HG03469 (cell line): ENCODE measurements around the gene C22orf15.

Experiments
- ATAC-seq: cut with Tn5 transposase; IDR thresholded peaks from one replicate; pipeline ENCODE4 v1.9.1; 2021; ENCODE audit warnings: mild to moderate bottlenecking, moderate library complexity, moderate number of reproducible peaks; ENCODE audit not compliant: unreplicated experiment

C22orf15 gene

DNA sequence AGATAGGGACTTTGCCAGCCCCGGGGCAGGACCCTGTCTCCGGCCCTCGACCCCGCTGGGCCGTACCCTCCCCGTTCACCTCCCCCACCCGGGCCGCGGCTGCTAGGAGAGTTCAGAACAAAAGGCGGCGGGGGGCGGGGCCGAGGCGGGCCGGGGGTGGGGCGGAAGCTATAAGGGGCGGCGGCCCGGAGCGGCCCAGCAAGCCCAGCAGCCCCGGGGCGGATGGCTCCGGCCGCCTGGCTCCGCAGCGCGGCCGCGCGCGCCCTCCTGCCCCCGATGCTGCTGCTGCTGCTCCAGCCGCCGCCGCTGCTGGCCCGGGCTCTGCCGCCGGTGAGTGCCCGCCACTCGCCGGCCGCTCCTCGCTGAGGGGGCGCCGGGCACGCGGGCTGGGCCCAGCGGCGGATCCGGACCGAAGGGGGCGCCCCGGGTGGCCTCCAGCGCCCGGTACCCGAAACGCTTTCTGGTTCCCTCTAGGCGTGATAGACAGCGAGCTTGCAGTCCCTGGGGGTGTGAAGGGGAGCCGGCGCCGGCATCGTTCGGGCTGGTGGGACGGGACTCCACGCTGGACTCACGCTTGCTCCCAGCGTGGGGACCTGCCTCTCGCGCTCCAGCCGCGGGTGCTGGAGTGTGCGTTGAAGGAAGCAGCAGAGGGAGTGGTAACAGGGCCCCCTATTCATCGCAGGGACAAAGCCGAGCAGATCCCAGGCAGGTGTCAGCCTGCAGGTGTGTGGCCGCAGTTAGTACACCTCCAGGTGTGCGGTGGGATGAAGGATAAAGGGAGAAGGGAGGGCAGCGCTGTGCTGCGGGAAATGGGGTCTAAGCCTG is 10.1 kb downstream of the C22orf15 start, which contains the start of gene MMP11:
MMP11 (plus strand) TSS at position 201 of the 825 bp plus-strand sequence; CDS start at position 223, 22 bp downstream.
- ATAC-seq = no peak

DNA sequence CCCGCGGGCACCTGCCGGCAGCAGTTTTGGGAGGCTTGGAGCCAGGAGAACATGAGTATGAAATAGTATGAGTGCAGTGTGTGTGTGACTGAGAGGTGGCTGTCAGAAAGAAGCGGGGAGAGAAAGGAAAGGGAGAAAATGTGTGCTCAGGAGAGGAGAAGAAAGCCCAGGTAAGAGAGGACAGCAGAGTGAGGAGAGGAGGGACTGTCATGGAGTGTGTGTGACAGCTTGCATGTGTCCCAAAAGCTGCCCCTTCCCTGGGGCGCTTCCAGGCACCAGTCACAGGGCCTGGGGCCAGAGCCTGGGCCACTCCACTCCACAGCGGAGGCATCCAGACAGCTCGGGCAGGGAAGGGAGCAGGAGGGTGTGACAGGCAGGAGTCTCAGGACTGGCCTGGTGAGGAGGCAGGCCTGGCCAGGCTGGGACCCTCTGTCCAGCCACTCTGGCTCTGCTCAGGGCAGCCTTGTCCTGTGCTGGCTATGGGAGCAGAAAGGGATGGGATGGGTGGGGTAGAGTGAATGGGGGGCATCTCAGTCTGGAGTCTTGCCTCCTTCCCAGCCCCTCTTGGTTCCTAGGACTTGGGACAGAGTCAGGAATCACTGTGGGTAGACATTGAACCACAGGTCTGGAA is 10.8 kb downstream of the C22orf15 start:
- ATAC-seq = no peak

DNA sequence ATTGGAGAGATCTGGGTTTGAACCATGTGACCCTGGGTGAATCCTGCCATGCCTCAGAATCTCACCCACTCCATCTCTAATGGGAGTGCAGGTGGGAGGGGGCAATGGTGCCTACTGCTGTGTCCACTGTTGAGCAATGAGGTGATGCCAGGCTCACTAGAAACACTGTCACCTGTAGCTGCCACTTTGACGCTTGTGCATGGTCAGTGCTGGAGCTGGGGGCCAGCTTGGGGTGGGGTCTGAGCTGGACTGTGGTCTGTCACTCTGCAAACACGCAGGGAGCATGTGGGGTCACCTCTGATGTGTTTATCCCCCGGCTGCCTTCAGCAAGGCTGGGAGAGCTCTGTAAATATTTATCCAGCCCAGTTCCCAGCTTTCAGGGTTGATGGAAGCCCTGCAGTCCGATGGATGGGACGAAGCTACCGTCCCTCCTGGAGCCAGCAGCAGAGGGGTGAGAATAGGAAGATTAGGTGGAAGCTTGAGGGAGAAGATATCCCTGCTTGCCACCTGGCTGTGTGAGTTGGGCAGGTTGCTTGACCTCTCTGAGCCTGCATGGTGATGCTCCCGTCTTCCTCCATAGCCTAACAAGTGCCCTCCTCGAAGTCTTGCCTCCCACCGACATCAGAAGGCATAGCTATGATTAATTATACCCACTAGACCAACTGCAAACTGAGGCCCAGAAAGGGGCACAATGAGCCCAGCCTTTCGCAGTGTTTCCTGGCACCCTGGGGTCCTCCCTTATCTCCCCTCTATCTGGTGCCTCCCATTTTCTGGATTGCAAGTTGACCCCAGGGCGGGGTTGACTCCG is 11.5 kb downstream of the C22orf15 start:
- ATAC-seq = no peak

DNA sequence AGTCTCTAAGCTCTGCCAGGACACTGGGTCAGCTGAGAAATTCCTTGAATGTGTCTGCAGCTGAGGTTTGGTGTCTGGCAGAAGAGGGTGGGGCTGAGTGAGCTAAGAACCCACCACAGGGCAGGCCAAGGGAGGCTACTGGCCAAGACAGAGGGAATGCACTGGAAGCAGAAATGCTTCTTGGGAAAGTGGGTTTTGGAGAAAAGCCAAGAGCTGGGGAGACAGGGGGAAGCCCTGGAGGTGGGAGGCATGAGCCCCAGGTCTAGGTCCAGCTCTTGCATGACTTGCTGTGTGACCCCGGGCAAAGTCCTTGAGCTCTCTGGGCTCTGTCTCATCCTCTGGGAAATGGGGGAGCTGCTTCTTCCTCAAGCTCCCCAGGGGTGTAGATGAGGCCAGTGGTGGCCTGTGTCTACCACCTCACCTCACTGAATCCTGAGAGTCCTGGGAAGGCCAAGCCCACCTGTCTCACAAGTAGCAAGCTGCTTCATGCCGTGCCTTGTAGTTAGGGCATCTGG is 12.2 kb downstream of the C22orf15 start:
- ATAC-seq = no peak

DNA sequence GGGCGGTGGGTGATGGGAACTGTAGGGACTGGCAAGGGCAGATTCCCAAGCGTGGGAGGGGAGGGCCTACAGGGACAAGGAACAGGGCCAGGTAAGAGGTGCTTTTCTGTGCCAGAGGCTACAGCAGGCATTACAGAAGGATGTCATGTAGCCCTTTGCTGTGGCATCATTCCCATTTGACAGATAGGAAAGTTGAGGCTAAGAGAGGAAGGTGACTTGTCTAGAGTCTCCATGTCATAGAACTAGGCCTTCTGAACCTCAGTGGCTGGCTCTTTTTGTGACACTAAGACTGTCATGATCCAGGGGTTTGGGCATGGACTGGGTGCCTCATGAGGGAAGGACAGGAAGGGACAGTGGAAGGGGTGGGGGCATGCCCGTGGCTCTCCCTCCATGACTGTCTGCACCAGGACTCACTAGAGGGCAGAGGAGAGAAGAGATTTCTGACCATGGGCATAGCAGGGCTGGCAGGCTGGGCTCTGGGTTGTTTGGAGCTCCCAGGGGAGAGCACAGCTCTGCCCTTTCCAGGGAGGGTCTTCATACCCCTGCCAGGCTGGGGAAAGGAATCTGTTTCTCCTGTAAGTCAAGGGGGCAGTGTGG is 13.1 kb downstream of the C22orf15 start:
- ATAC-seq = no peak

DNA sequence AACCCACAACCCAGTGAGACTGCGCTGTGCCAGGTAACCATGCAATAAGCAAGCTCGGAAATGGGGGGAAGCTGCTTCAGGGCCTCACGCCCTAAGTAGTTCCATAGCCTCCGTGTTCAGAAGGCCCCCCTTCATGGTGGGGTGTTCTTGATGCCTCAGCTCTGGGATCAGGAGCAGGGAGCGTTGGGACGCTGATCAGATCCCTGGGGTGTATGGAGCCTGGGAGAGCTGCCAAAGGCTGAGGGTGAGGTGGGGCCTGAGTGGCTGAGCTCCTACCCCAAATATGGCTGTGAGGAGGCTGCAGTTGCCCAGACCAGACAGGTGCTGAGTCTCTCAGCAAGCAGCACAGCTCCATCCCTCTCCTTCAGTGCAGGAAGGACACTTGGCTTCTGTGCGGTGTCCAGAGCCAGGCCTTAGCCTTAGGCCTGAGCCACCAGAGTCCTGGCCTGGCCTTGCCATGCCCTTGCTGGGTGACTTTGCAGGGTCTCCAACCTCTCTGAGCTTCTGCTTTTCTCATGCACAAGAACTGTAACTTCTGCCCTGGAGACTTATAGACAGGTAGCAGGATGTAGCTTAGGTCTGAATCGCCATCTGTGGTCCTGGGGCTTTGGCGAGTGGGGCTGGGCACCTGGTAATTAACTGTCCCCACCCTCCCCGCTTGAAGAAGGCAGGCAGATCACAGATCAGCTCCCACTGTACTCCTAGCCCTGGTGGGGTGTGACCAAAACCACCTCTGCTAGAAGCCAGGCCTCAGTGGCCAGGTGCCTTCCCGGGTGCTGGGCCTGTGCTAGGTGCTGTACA is 15.2 kb downstream of the C22orf15 start:
- ATAC-seq = no peak

DNA sequence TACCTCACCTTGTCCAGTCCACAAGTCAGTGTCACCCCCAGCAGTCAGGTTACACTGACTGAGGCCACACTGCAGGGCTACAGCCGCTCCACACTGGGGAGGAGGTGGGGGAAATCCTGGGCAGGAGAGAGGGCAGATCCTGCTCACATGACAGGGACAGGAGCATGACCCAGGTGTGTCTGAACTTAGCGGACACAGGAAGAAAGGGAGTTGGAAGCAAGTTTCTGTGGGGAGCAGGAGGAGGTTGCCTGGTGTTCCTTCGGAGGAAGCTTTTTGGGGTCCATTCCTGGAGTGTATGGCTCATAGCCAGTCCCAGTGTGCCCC is 15.7 kb downstream of the C22orf15 start:
- no peak for ATAC-seq

DNA sequence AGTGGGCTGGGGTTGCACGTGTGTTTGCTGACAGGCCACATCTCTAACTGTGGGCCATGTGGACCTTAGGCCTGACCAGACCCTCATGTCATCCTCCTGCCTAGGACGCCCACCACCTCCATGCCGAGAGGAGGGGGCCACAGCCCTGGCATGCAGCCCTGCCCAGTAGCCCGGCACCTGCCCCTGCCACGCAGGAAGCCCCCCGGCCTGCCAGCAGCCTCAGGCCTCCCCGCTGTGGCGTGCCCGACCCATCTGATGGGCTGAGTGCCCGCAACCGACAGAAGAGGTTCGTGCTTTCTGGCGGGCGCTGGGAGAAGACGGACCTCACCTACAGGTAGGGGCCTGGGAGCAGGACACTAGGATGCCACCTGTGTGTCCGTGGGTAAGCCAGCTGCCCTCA is 16.3 kb downstream of the C22orf15 start:
- no peak for ATAC-seq

DNA sequence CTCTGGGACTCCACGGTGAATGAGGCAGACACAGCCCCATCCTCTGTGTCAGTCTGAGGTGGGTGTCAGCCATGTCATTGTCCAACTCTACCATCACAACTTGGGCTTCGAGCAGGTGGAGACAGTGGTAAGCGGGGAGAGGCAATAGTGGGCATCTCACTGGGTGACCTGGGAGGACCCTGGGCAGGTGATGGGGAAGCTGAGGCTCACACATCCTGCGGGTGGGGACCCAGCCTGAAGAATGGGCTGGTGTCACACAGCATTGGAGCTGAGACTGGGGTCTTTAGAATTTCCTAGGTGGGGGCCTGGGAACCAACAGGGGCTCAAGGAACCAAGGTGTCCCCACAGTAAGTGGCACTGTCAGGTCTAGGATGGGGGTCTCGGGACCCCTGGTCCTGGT is 16.9 kb downstream of the C22orf15 start:
- ATAC-seq = no peak

DNA sequence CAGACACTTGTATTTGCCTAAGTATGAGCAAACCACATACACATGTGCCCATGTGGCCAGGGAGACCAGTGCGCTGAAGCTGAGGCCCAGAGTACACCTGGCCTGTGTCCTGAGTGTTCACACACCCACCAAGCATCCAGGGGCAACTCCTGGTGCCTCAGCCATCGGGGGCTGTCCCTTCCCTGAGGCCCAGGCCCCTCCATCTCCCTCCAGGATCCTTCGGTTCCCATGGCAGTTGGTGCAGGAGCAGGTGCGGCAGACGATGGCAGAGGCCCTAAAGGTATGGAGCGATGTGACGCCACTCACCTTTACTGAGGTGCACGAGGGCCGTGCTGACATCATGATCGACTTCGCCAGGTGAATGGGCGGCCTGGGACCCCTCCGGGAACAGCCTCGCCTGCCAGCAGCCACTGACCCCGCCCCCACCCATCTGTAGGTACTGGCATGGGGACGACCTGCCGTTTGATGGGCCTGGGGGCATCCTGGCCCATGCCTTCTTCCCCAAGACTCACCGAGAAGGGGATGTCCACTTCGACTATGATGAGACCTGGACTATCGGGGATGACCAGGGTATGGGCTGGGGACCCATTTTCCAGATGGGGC is 17.5 kb downstream of the C22orf15 start:
- no peak for ATAC-seq

DNA sequence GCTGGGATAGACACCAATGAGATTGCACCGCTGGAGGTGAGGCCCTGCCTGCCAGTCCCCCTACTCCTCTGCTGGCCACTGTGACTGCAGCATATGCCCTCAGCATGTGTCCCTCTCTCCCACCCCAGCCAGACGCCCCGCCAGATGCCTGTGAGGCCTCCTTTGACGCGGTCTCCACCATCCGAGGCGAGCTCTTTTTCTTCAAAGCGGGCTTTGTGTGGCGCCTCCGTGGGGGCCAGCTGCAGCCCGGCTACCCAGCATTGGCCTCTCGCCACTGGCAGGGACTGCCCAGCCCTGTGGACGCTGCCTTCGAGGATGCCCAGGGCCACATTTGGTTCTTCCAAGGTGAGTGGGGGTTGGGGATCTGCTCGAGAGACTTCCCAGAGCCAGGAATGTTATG is 18.3 kb downstream of the C22orf15 start:
- ATAC-seq = no peak

DNA sequence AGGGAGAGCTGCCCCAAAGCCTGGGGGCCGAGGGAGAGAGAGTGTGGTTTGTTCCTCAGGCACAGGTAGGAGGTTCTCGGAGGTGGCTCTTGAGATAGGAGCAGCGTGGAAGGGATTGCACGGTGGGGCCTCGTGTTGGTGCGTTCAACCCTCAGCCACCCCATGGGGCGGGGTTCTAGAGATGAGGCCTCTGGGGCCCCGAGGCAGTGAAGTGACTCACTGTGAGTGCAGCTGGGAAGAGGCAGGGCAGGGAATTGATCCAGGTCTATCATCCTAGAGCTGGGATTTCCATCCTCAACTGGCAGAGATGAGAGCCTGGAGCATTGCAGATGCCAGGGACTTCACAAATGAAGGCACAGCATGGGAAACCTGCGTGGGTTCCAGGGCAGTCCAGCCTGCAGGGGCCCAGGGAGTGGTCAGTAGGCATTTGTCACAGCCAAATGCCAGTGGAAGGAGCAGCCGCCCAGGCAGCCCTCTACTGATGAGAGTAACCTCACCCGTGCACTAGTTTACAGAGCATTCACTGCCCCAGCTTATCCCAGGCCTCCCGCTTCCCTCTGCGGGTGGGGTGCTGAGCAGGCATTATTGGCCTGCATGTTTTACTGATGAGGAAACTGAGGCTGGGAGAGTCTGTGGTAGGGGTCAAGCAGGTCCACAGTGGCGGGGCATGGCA is 18.9 kb downstream of the C22orf15 start:
- no peak for ATAC-seq

DNA sequence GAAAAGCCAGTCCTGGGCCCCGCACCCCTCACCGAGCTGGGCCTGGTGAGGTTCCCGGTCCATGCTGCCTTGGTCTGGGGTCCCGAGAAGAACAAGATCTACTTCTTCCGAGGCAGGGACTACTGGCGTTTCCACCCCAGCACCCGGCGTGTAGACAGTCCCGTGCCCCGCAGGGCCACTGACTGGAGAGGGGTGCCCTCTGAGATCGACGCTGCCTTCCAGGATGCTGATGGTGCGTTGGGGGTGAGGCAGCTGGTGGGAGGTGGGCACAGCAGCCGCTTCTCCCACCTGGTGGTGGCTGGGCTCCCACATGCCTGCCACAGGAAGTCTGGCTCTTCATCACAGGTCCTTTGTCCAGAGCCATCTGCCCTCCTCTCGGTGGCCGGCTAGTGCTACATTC is 19.5 kb downstream of the C22orf15 start:
- ATAC-seq = no peak

DNA sequence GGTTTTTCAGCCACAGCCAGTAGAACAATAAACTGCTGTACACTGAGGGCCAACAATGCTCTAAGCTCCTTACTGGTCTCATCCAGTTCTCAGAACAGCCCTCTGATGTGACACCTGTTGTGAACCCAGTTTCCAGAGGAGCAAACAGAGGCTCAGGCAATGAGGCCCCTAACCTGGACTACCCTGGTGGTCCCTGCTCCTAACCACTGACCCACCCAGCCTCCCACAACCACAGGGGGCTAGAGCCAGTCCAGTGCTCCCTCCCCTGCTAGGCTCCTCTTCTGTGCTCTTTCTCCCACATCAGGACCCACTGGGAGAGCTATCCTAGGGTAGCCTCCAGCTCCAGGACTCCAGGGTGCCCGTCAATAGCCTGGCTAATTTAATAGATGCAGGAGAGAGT is 19.9 kb downstream of the C22orf15 start:
- ATAC-seq = no peak

DNA sequence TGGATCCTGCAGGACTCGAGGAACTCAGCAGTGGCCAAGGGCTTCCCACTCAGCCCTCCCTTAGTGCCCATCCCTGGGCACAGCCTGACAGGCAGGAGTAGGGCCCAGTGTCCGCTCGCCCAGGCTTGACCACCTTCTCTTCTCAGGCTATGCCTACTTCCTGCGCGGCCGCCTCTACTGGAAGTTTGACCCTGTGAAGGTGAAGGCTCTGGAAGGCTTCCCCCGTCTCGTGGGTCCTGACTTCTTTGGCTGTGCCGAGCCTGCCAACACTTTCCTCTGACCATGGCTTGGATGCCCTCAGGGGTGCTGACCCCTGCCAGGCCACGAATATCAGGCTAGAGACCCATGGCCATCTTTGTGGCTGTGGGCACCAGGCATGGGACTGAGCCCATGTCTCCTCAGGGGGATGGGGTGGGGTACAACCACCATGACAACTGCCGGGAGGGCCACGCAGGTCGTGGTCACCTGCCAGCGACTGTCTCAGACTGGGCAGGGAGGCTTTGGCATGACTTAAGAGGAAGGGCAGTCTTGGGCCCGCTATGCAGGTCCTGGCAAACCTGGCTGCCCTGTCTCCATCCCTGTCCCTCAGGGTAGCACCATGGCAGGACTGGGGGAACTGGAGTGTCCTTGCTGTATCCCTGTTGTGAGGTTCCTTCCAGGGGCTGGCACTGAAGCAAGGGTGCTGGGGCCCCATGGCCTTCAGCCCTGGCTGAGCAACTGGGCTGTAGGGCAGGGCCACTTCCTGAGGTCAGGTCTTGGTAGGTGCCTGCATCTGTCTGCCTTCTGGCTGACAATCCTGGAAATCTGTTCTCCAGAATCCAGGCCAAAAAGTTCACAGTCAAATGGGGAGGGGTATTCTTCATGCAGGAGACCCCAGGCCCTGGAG is 20.7 kb downstream of the C22orf15 start:
- ATAC-seq = no peak

DNA sequence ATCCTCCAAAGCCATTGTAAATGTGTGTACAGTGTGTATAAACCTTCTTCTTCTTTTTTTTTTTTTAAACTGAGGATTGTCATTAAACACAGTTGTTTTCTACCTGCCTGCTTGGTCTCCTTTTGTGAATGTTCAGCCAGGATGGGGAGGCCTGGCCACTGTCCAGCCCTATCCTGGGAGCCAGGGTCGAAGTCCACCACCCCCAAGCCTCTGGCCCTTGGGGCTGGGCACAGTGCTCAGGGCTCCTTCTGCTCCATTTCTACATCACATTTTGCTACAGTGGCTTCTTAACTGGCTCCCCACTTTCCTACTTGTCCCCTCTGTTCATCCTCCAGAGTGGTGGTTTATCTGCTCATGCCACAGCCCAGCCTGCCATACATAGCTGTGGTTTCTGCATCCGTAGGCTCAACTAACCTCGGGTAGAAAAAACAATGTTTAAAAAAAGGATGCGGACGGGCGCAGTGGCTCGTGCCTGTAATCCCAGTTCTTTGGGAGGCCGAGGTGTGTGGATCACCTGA is 21.5 kb downstream of the C22orf15 start:
- ATAC-seq = no peak

DNA sequence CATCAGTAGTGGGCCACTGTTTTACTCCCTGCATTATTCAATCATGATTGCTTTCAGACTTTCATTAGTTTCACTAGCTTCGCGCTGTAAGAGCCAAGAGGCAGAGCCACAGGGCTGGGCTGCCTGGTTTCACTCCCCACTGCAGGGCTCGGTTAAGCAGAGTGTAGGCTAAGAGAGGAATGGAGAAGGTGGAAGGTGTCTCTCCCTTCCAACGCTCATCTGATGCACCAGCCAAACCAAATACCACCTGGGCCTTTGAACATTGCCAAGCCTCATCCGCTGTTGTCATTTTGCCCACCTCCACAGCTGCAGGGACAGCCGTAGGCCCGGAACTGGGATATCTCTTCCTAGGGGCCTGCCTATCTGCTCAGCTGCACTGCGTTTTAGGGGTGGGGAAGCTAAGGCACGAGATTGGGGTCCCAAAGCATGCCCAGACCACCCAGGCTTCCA is 23.5 kb downstream of the C22orf15 start:
- no peak for ATAC-seq
